Regular cardiac myocyte (primary cell): Measurements from ENCODE around the gene TMPRSS7. TPM values are rescaled to one million over a fixed set of nuclear protein-coding genes. Genes with fewer than 3 reads are reported as not detected.

ENCODE experiments used
- total RNA-seq: library from RNA; depleted of rRNA; stranded (reverse); fragments of >200 nt; gene quantifications from 2 replicates; pipeline ENCODE4 v1.2.3, GENCODE V29; 2014

TMPRSS7 gene, protein sequence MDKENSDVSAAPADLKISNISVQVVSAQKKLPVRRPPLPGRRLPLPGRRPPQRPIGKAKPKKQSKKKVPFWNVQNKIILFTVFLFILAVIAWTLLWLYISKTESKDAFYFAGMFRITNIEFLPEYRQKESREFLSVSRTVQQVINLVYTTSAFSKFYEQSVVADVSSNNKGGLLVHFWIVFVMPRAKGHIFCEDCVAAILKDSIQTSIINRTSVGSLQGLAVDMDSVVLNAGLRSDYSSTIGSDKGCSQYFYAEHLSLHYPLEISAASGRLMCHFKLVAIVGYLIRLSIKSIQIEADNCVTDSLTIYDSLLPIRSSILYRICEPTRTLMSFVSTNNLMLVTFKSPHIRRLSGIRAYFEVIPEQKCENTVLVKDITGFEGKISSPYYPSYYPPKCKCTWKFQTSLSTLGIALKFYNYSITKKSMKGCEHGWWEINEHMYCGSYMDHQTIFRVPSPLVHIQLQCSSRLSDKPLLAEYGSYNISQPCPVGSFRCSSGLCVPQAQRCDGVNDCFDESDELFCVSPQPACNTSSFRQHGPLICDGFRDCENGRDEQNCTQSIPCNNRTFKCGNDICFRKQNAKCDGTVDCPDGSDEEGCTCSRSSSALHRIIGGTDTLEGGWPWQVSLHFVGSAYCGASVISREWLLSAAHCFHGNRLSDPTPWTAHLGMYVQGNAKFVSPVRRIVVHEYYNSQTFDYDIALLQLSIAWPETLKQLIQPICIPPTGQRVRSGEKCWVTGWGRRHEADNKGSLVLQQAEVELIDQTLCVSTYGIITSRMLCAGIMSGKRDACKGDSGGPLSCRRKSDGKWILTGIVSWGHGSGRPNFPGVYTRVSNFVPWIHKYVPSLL
- total RNA-seq, result not detected in 2 replicates

DNA sequence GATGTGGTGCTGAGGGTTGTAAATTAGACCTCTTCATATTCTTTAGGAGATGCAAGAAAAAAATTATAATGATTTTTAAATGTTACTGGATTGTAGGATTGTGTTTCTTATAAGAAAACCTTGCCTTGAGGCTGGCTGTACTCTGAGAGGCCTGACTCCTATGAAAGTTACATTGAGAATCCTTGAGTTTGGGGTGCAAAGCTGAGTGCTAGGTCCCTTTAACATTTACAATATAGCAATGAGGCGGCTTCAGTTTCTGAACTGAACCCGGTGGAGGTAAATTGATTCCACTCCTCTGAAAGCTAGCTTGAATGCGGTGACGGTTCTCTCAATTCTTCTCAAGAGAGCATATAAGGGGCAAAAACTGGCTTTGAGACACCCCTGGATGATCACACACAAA is at the start of gene TMPRSS7:
Gene TMPRSS7, plus strand, starts transcription at position 301 of the 400 bp plus-strand sequence. CDS start 110 bp downstream, outside the sequence.

DNA sequence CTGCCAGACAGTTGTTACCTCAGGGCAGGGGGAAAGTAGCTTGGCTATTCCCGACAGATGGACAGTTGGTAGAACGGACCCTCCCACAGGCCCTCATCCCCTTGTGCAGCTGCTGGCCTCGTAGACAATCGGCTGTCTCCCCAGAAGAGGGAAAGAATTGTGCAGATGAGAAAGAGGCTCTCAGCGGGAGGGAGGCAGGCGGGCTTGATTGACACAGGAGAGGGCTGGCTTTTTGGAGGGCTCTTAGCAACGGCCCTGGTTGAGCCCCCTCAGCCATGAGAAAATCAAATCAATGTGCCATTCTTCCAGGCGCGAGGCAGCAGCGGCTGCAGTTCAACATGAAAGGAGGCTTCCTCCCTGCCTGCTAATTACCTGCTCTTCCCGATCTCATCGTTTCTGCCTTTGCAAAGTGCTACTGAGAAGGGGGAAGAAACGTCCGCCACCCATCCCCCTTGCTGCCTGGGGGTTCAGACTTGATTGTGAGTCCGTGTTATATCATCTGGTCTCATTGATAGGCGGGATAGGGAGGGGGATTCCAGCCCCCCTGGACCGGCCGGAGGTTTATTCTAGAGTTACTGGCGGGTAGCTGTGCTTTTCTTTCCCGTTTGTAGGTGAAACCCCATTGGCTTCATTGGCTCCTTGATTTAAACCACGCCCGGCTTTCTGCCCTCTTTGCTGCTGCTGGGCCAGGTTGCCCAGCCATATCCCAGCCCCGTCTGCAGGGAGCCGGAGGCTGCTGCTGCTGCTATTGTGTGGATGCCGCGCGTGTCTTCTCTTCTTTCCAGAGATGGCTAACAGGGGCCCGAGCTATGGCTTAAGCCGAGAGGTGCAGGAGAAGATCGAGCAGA is 35.7 kb upstream of the TMPRSS7 start, which contains the start of gene TAGLN3:
Gene TAGLN3, plus strand, starts transcription at position 287 of the 848 bp plus-strand sequence. Its CDS starts 501 bp downstream, at position 788.

GRCh38 chr3:112086076-112086854 is 51.7 kb downstream of the TMPRSS7 start, which contains the start of gene C3orf52:
Gene C3orf52, plus strand, starts transcription at chr3:112086389. Its CDS starts 19 bp downstream, at chr3:112086408.

Other genes starting within 250 kb of the TMPRSS7 start
- 61.3 and 83.2 TPM in 2 replicates for gene PHLDB2, start 175.5 kb upstream of the TMPRSS7 start, total RNA-seq
- gene ABHD10, start 55.7 kb upstream of the TMPRSS7 start, total RNA-seq, result 43.1 and 53.3 TPM in 2 replicates
- gene TAGLN3, start 35.8 kb upstream of the TMPRSS7 start, total RNA-seq, result 0.85 and 8.6 TPM in 2 replicates
- 7.9 and 9.3 TPM in 2 replicates for gene C3orf52, start 51.7 kb downstream of the TMPRSS7 start, total RNA-seq
- gene GCSAM, start 98.5 kb downstream of the TMPRSS7 start, total RNA-seq, result not detected in 2 replicates